GM19455 (cell line): ENCODE data around the gene EVC2.
"Not testable (repeated sequence)": the region's sequence is repeated elsewhere in the genome, so short reads cannot be mapped to it uniquely, and the experiment has no call there.

Source experiments
- ATAC-seq: cut with Tn5 transposase; IDR thresholded peaks from one replicate; pipeline ENCODE4 v1.9.1; 2021; ENCODE audit not compliant: unreplicated experiment

The EVC2 gene

GRCh38 chr4:5742968-5743367 is 34.6 kb upstream of the EVC2 start:
- no peak for ATAC-seq

- ATAC-seq = no peak
Observed at GRCh38 chr4:5742388-5742787, 34.0 kb upstream of the EVC2 start.

DNA sequence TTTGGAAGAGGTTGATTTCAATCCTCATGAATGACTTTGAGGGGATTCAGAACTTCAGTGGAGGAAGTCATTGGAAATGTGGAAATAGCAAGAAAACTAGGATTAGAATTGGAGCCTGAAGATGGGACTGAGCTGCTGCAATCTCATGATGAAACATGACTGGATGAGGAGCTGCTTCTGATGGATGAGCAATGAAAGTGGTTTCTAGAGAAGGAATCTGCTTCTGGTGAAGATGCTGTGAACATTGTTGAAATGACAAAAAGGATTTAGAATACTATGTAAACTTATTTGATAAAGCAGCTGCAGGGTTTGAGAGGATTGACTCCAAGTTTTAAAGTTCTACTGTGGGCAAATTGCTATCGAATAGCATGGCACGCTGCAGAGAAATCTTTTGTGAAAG is 29.7 kb upstream of the EVC2 start:
- no peak for ATAC-seq

DNA sequence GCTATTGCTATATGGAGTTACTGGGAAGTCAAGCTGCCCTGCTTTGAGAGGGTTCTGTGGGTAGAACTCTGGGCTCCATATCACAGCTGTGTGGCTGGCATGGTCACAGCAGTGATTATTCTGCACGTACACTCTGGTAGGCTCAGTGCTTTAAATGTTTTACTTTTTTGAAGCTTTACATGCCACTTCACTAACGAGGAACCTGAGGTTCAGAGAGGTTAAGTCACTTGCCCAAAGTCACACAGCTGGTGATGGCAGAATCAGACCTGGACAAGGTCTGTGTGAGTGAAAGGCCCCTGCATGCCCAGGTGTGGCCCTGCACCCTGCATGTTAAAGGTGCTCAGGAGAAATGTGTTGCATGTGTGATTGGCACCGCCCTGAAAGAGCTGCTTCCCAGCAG is 27.1 kb upstream of the EVC2 start:
- ATAC-seq = no peak

GRCh38 chr4:5734853-5735252 is 26.5 kb upstream of the EVC2 start:
- no peak for ATAC-seq

- no peak for ATAC-seq
Observed at GRCh38 chr4:5732158-5732557, 23.8 kb upstream of the EVC2 start.

DNA sequence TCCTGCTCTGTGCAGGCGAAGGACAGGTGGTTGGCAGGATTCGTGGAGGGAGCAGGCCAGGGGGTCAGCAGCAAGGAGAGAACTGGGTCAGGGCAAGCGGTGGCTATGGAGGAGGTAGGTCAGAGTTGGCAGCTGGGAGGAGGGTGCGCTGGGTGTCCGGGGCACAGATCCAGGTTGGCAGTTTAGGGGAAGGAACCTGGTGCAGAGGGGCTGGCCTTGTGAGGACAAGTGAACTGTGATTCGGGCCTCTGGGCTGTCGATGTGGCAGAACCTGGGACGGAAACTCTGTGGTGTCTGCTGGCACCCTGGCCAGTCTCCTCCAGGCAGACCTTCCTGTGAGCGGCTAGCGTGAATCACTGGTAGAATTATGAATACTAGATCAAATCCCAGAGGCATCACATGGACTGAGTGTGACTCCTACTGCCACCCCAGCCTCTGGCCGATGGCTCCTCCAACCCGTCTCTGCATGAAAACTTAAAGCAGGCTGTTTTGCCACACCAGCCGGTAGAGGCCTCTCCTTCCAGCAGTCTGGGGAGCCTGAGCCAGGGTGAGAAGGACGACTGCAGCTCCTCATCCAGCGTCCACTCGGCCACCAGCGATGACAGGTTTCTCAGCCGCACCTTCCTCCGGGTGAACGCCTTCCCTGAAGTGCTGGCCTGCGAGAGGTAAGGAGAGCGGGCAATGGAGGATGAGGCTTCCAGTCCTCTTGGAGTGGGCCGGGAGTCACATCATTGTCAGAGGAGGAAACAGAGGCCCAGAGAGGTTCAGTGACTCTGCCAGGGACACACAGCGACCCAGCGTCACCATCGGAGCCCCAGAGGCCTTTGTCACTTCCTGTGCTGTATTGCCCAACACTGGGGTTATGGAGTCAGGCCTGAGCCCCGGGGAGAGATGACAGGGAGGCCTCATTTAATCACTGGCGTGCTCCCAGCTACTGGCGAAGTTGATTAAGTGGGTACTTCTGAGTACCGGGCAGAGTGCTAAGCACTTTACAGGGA is 22.9 kb upstream of the EVC2 start:
- no peak for ATAC-seq

GRCh38 chr4:5730436-5730835 is 22.1 kb upstream of the EVC2 start:
- ATAC-seq = no peak

GRCh38 chr4:5728412-5728811 is 20.1 kb upstream of the EVC2 start:
- not testable (repeated sequence) for ATAC-seq

- ATAC-seq = no peak
Observed at GRCh38 chr4:5724377-5724776, 16.0 kb upstream of the EVC2 start.

DNA sequence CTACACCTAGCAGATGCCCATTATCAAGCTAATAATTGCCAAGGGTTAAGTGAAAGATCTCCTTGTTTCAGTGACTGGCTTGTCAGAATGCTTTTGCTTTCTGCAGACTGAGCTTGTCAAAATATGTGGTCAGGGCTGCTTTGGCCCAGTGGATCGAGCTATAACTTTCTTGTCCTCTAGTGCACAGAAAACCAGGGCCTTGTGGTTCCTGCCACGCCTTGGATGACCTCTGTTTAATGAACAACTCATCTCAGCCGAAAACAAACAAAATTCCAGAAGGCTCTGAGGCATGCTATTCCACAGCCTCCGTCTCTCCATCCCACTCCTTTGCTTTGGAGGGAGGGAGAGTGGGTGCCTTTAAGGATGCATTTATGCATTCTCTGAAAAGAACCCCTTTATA is 14.0 kb upstream of the EVC2 start:
- ATAC-seq = no peak

DNA sequence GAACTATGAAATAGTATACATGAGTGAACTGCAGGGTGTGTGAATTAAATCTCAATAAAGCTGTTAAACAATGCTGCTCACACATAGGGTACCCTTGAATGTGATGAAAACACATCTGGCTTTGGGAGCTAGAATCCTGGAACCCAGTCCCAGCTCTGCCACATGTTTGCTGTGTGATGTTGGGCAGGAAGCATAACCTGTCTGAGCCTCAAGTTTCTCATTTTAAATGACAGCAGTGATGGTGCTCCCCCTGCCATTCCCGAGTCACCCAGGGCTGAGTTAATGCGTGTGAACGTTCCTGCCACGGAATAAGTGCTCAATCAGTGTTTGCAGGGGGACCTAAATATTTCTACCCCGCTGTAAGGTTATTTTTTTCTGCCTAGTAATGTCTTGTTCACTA is 13.6 kb upstream of the EVC2 start:
- ATAC-seq = no peak

DNA sequence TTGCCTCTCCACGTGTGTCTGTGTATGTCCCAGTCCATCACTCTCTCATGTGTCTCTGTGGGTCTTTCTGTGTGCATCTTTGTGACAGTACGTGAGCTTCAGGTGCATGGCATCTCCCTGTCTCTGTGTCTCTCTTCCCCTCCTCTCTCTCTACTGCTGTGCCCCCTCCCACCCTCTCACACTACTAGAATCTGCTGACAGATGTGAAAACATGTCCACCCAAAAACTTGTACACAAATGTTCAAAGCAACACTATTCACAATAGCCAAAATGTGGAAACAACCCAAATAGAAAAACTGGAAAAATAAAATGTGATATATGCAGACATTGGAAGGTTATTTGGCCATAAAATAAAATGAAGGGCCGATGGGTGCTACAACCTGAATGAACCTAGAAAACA is 12.6 kb upstream of the EVC2 start:
- ATAC-seq = no peak

GRCh38 chr4:5720157-5720850 is 11.9 kb upstream of the EVC2 start:
- no peak for ATAC-seq

DNA sequence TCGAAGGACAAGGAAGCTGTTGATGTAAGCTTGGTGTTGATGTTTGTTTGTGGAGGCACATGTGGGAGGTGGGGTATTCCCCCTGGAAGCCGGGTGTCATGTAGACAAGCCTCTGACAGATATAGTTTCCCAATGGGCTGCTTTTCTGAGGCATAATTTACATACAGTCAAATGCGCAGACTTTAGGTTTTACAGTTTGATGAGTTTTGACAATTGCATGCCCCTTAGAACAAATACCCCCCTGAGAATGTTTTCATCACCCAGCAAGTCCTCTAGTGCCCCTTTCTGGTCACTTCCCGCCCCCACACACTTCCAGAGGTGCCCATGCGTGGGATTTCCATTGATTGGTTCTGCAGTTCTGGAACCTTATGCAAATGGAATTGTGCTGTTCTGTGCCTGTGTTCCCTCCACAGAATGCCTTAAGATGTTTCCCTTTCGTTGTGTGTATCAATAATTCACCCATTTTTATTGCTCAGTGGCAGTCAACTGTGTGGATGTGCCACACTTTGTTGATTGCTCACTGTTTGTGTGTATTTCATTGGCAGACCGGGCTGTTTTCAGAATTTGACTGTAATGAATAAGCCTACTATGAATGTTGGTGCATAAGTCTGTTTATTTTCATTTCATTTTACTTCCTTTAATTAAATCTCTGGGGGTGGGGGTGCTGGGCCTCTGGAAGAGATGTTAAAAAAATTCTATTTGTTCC is 11.1 kb upstream of the EVC2 start:
- ATAC-seq = no peak

- ATAC-seq = no peak
Observed at GRCh38 chr4:5718411-5718810, 10.1 kb upstream of the EVC2 start.

- ATAC-seq = no peak
Observed at GRCh38 chr4:5717449-5718158, 9.2 kb upstream of the EVC2 start.

DNA sequence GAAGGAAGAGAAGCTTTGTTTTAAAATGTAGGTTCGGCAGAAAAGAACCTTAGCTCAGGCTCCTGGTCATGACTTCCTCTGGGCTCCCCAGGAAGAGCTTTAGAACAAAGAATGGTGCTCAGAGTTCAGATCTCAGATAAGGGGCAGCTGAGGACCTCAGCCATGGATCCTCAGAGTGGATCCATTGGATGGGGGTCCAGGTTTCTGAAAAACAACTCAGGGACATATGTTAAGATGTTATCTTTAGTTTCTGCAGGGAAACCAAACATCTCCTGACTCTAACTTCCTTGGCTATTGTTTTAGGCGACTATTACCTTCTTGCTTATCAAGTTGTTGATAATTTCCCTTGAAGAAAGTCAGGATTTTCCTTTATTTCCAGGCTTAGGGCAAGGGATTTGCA is 8.0 kb upstream of the EVC2 start:
- ATAC-seq = no peak

- no peak for ATAC-seq
Observed at GRCh38 chr4:5715357-5715756, 7.0 kb upstream of the EVC2 start.

GRCh38 chr4:5713861-5714260 is 5.5 kb upstream of the EVC2 start:
- no peak for ATAC-seq

DNA sequence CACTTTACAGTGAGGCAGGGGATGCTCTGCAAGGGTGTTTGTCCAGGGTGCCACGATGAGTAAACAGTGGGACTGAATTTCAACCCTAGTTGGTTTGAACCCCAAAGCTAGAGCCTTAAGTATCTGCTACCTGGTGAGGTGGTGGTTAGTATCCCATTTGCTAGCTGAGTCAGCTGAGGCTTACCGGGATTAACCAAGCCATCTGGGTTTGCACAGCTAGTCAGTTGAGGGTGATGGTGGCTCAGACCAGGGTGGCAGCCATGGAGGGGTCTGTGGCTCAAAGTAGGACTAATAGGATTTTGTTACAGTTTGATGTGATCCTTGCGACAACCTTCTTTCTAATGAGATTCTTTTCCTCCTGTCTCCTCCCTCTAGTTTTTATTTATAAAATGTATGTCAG is 4.6 kb upstream of the EVC2 start:
- no peak for ATAC-seq
